Stimulated activated CD4-positive, alpha-beta T cell treated with anti-CD3 and anti-CD28 coated beads, Interleukin-1b, Interleukin-23, amount 100 ng/mL, for 4 hours (primary cell): Measurements from ENCODE around the gene DTWD1.
"Not testable (repeated sequence)": the region's sequence is repeated elsewhere in the genome, so short reads cannot be mapped to it uniquely, and the experiment has no call there.

Source experiments
- DNase-seq, 2 donors: peaks; one replicate each; pipeline ENCODE4 v3.0.0-alpha.2; 2020; ENCODE audit warnings: low read depth in 2 of 2

The DTWD1 gene

DNA sequence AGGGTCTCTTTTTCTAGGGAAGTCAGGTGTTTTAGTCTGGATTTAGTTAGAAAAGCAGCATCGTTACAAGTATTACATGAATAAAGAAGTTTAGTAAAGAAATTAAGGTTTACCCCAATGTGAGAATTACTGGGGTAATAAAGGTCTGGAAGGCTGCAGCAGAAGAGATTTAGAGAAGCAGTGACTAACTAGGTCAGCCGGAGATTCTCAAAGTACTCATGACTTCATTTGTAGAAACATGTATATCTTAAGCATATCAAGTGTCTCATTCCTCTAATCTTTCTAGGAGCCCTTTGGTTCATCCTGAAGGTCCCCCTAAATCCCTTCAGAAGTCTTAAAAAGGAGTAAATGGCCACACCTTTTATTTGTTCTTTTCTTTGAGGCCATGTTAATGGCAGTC lies 26.0 kb downstream of the DTWD1 start:
- no peak for DNase-seq

GRCh38 chr15:49649987-49650386 lies 29.1 kb downstream of the DTWD1 start:
- DNase-seq = no peak

GRCh38 chr15:49650676-49651075 lies 29.8 kb downstream of the DTWD1 start:
- DNase-seq = no peak

DNA sequence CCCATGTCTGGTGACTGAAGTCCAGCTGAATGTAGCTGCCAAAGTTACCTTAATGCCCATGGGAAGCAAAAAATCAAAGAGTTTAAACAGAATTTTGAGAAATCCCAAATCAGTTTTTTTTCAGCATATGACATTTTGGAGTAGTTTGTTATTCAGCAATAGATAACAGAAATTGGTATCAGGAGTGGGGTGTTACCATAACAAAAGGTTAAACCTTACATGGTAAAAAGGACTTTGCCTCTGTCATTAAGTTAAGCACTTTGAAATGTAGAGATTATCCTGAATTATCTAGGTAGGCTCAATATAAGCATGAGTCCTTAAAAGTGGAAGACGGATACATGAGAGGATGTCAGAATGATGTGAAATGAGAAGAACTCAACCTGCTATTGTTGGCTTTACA lies 32.1 kb downstream of the DTWD1 start:
- DNase-seq = no peak

GRCh38 chr15:49656734-49657133 lies 35.9 kb downstream of the DTWD1 start:
- no peak for DNase-seq

GRCh38 chr15:49664716-49665115 lies 43.9 kb downstream of the DTWD1 start:
- DNase-seq = no peak

DNA sequence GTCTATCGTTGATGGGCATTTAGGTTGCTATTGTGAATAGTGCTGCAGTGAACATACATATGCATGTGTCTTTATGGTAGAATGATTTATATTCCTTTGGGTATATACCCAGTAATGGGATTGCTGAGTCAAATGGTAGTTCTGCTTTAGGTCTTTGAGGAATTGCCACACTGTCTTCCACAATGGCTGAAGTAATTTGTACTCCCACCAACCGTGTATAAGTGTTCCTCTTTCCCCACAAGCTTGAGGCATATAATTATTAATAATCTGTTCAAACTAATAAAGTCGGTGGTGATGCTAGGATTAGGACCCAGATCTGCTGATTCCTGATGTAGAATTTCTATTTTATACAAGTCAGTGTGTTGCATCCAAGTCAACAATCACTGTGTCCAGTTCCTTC lies 45.6 kb downstream of the DTWD1 start:
- not testable (repeated sequence) for DNase-seq

- no peak for DNase-seq
Observed at GRCh38 chr15:49669288-49669687, 48.4 kb downstream of the DTWD1 start.

GRCh38 chr15:49673861-49674260 lies 53.0 kb downstream of the DTWD1 start:
- no peak for DNase-seq

- no peak for DNase-seq
Observed at GRCh38 chr15:49674370-49674769, 53.5 kb downstream of the DTWD1 start.

GRCh38 chr15:49675041-49675440 lies 54.2 kb downstream of the DTWD1 start:
- no peak for DNase-seq

- no peak for DNase-seq
Observed at GRCh38 chr15:49678655-49679054, 57.8 kb downstream of the DTWD1 start.

DNA sequence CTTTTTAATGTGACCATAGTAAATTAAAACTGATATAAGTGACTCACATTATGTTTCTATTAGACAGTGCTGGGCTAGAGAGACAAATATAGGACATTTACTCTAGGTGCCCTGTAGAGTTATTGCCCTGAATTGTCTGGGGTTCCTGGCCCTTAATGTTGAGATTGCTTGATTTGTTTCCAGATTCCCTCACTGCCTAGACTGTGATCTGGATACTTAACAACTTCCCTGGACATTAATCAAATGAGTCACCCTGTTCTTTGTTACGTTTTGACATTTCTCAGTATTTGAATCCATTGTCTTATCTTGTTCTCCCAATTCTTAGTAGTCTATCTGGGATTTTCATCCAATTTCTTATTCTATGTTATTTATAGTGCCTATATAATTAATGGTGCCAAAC lies 65.8 kb downstream of the DTWD1 start:
- no peak for DNase-seq

DNA sequence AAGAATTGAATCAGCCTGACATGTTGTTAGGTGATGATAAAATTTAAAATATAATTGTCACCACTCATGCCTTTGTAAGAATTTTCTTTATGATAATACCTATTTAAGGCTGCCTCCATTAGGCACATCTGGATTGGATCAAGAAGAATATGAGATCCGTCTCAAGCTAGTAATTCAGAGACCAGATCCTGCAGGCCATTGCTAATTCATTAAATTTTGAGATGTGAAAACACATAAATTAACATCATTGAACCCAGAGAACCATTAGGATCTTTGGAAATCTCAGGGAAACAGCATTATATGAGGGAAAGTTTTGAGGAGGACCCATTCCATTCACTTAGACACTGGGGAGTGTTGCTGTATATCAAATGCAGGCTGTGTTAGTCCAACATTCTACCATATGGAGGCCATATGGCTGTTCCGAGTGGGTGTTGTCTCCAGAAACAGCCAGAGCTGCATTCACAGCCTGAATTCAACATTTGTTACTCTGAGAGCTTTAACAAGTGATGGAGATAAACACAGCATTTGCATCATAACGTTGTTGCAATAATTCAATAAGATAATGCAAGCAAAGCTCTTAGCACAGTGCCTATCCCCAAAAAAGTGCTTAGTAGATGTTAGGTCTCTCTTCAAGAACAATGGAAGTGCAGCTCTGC lies 67.4 kb downstream of the DTWD1 start:
- no peak for DNase-seq

GRCh38 chr15:49692514-49693090 lies 71.8 kb downstream of the DTWD1 start:
- DNase-seq = no peak

DNA sequence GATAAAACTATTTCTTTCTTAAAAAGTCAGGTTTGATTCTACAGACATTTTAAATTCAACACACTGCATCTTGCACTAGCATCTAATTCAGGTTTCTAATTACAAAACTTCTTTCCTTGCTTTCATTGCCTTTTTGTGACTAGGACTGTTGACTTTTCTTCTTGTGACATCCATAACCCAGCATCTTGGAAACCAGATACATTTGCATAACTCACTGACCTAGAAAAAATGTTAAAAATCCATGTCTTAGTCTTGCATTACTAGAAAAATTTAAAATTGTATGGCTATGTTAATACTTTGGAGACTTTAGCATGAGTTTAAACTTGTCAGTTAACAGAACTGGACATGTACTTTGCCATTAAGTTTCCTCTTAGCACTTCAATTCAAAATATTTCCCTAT lies 72.7 kb downstream of the DTWD1 start:
- no peak for DNase-seq

DNA sequence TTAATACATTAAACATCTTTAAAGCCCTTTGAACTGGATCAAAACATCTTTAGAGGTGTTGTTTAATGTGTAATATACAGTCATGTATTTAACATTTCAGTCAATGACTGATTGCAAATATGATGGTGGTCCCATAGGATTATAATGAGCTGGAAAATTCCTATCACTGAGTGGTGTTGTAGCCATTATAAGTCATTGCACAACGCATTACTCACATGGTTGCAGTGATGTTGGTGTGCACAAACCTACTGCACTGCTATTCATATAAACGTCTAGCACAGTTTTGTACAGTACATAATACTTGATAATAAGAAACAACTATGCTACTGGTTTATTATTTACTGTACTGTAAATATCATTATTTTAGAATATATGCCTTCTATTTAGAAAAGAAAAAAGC lies 75.6 kb downstream of the DTWD1 start:
- DNase-seq = no peak

DNA sequence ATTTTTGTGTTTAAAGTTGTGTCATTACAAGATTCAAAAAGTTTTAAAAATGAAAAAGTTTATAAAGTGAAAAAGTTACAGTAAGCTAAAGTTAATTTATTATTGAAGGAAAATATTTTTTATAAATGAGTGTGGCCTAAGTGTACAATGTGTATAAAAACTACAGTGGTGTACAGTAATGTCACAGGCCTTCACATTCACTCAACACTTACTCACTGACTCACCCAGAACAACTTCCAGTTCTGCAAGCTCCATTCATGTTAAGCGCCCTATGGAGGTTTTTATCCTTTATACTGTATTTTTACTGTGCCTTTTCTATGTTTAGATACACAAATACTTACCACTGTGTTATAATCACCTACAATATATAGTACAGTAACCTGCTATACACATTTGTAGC lies 76.3 kb downstream of the DTWD1 start:
- DNase-seq = no peak

DNA sequence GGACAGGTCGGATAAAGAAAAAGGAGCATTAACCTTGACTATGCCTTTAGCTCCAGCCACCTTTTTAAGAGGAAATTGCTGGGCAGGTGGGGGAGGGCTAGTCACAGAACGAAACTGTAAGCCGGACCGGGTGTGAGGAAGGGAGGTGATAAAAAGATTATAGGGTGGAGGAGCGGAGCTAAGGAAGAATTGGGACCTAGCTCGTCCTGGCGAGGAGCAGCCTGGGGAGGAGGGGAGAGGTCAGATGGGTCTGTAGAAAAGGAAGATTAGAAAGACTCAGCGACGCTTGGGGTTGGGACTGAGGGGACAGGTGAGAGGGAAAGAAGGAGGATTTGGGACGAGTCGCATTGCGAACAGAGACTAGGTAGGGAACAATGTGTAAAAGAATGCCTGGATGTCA lies 82.1 kb downstream of the DTWD1 start:
- DNase-seq = not testable (repeated sequence)
